Activated CD4-positive, alpha-beta T cell treated with anti-CD3 and anti-CD28 coated beads, Interleukin-2, Interleukin-6, amounts not matched to agents 100 ng/mL and 50 ng/mL, durations not matched to agents 16 hours and 8 hours (primary cell): ENCODE results near the gene RPRD1B.
A peak's percentile ranks its signal among the peaks of the same experiment; 100 is the strongest.

Experiments used
- DNase-seq: peaks from one replicate; pipeline ENCODE4 v3.0.0-alpha.2; 2020

RPRD1B gene

GRCh38 chr20:38108986-38109541, 75.5 kb downstream of the RPRD1B start:
- no peak for DNase-seq

DNA sequence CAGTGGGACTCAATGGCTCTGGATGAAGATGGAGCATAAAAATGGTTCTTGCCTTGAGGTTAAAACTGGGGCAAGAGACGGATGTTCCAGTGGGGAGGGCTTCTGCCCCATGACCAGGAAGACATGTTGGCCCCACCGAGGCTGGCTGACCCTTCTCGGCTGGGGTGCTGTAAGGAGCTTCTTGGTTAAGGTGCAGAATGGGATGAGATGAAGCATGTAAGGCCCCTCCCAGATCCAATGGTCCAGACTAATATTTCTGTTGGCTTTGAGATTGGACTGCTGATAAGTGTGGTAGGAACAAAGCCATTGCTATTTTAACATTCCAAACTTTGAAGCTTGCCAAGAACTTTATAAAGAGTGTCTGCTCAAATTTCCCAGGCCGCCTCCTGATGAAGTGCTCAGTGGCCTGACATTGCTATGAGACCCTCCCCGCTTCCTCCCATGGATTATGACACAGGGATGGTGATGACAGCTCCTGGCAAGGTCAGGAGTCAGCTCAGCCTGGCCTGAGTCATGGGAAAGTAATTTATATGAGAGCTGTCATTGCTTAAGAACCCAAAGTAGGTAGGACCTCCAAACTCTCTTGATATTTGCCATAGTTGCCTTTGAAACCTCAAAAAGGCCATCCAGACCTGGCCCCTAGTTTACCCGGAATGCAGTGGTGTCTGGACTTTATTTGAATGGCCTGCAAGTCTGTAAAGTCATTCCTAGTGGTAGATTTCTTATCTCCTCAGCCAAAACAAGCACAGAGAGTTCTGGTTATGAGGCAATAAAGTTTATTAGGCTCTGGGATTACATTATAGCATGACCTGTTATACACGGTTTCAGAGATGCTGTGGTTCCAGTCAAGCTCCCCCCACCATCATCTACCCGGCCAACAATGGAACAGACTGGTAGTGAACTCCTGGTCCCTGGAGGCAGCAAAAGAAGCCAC, 76.3 kb downstream of the RPRD1B start:
- no peak for DNase-seq

DNA sequence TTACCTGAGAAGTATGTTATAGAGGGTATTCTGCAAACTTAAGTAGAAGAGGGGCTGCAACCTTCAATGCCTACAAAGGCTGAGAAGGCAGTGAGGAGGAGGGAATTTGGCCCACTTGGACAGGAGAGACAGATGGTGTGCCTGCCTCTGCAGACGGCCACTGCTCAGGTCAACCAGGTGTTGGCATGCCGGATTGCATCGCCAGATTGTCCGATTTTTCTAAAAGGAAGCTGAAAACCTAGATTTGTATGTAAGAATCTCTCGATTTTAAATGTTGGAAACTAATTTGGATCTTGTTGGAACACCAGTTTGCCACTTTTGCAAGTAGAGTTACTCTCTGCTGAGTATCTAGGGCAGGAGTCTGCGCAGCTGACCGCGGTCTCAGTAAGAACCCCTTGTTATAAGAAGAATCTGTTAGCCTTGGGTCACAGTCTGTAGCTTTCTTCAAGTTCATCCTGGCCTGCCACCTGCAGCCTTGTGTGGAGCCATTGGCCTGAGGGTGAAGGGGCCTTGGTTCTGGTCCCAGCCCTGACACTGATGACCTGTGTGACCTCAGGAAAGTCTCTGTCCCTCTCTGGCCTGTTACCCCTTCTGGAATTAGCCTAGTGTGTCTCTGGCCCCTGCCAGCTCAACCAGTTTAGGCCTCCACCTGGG, 77.1 kb downstream of the RPRD1B start:
- DNase-seq, result no peak

DNA sequence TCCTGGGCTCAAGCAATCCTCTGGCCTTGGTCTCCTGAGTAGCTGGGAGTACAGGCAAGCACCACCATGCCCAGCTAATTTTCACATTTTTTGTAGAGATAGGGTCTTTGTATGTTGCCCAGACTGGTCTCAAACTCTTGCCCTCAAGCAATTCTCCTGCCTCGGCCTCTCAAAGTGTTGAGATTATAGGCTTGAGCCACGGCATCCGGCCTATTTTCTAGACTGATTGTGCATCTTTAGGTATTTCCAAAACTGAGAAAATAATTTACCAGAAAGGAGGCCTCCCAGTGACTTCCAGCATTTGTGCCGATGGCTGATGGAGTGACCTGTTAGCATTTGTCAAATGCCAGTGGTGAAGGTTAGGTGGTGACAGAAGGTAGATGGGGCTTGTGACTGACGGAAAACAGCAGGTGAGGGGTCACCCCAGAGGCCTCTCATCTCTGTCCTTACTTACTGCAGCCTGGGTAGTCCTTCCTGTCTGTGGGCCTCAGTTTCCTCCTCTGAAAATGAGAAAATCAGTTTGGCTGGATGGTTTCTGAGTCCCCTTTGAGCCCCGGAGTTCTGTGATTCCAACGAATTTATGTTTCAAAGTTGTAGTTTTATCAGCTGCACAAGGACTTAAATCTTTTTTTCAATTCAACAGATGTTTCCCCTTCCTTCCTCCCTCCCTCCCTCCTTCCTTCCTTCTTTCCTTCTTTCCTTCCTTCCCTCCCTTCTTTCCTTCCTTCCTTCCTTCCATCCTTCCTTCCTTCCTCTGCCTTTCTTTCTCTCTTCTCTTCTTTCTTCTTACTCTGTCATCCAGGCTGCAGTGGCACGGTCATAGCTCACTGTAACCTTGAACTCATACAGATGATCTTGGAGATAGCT, 78.1 kb downstream of the RPRD1B start:
- no peak for DNase-seq

DNA sequence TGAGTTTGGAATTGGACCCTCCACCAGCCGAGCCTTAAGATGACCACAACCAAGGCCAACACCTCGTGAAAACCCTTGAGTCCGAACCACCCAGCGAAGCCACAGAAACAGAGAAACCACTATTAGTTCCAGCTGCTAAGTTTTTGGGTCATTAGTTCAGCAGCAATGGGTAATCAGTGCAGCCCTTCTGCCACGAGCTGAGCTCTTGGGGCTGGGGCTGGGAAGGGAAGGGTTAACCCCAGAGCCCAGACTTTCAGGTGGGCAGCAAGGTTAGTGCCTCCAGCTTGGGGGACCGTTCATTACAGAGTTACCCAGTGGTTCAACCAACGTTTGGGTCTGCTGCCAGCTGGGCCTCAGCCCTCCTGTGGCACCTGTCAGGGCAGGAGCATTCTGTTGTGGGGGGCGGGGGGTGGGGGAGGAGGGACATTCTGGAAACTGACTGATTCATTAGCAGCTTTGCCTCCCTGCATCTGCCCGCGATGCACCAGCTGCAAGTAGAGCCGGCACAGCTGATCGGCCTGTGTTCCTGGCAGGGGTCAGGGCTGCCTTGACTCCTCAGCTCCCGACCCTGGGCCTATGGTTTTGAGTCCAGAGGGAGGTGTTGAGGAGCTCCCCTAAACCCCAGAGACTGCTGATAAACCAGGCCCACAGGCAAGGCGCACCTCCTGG, 78.8 kb downstream of the RPRD1B start:
- no peak for DNase-seq

DNA sequence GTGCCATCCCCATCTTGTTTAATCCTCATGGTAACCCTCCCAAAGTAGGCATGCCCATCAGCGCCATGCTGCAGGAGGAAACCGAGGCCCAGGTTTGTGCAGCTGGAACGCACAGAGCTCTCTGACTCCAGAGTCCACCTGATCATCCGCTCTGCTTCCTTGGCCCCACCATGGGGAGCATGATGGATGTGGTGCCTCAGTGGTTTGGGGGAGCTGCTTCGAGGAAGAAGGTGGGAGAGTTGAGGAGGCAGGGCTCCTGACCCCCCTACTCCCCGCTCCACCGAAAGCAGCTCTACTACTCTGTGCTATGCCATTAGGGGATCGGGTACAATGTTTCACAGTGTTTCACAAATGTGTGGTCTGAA, 79.4 kb downstream of the RPRD1B start:
- DNase-seq, result no peak

GRCh38 chr20:38113401-38114325, 80.1 kb downstream of the RPRD1B start:
- DNase-seq, result peak; percentile 18

DNA sequence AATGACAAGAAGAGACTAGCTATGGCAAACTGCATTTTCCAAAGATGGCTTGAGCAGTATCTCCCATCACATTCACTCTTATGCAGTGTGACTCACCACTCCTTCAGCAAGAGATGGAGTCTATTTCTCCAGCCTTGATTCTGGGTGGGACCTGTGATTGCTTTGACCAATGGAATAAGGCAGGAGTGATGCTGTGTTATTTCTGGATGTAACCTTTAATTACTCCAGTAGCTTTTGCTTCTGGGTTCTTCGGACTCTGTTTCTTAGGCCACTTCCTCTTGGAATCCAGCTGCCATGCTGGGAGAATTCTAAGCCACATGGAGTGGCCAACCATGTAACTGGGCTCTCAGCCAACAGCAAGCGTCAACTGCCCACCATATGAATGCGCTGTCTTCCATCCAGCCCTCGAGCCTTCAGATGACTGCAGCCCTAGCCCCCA, 80.8 kb downstream of the RPRD1B start:
- no peak for DNase-seq

- no peak for DNase-seq
These were observed 81.7 kb downstream of the RPRD1B start for GRCh38 chr20:38115205-38115604.

DNA sequence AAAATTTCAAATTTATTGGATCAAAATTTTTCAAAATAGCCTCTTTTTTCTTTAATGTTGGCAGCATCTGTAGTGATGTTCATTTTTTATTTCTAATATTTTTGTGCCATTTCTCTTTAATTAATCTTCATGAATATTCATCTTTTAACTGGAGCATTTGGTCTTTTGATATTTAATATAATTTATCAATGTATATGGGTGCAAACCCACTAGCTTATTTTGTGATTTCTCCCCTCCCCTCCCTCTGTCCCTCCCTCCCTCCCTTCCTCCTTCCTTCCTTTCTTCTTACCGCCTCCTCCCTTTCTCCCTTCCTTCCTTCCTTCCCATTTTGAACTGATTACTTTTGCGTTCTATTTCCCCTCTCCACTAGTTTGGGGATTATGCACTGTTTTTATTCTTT, 82.3 kb downstream of the RPRD1B start:
- DNase-seq, result no peak

GRCh38 chr20:38116409-38117165, 83.0 kb downstream of the RPRD1B start:
- DNase-seq, result no peak

DNA sequence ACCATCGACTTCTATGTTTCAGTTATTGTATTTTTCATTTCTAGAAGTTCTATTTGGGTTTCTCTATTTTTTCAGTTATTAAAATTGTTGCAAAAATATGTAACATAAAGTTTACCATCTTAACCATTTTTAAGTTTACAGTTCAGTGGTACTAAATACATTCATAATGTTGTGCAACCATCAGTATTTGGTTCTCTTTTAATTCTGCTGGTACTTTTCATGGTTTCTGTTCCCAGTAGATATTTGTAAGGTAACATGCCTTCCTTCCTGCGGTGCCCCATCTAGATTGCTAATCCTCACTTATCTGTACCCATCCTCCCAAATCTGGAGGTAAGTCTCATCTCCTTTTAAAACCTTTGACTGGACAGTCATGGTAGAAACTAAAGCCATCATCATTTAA, 83.7 kb downstream of the RPRD1B start:
- DNase-seq, result no peak

GRCh38 chr20:38117635-38118034, 84.1 kb downstream of the RPRD1B start:
- no peak for DNase-seq

GRCh38 chr20:38119446-38119845, 85.9 kb downstream of the RPRD1B start:
- DNase-seq, result no peak

GRCh38 chr20:38120625-38120988, 87.1 kb downstream of the RPRD1B start:
- no peak for DNase-seq

- DNase-seq, result no peak
These were observed 88.2 kb downstream of the RPRD1B start for GRCh38 chr20:38121741-38122140.

- DNase-seq, result no peak
These were observed 89.6 kb downstream of the RPRD1B start for GRCh38 chr20:38123021-38123587.

DNA sequence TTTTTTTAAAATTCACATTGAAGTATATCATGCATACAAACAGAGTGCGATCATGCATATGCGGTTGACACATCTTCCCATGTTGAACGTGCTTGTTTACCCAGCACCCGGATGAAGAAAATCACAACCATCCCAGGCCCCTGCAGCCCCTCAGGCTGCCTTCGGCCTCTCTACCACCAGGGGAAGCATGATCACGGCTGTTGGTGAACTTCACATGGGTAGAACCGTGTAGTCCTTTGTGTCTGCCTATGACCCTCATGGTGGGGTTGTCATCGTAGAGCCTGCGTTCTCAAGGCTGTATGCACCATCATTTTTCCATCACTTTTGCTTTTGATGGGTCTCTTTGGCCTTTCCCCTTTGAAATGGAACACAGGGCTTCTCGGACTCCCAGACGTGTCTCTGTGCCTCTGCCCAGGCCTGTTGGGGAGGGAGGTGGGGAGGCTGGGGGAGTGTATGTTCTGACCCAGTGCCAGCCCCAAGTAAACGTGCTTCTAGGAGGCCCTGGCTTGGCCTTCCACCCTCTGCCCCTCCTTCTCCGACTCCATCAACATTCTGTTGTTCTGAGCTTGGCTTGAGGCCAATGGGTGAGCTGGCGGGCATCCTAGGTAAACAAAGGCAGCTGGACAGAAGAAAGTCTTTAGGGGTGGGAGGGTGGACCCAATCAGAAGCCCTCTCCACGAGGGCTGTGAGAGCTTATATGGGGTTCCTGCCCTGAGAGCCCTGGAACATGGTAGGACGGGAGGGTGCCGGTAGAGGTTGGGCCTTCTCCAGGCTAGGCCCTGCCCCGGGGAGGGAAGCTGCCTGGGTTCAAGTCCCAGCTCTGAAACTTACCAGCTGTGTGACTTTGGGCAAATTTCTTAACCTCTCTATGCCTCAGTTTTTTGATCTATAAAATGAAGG, 91.9 kb downstream of the RPRD1B start:
- no peak for DNase-seq
